HG03378 (cell line): Measurements from ENCODE around the gene PIK3R3.
"Not testable (repeated sequence)": the region's sequence is repeated elsewhere in the genome, so short reads cannot be mapped to it uniquely, and the experiment has no call there.

ENCODE experiments used
- ATAC-seq: cut with Tn5 transposase; IDR thresholded peaks from one replicate; pipeline ENCODE4 v1.9.1; 2021; ENCODE audit warnings: mild to moderate bottlenecking, moderate library complexity; ENCODE audit not compliant: unreplicated experiment

Gene PIK3R3

DNA sequence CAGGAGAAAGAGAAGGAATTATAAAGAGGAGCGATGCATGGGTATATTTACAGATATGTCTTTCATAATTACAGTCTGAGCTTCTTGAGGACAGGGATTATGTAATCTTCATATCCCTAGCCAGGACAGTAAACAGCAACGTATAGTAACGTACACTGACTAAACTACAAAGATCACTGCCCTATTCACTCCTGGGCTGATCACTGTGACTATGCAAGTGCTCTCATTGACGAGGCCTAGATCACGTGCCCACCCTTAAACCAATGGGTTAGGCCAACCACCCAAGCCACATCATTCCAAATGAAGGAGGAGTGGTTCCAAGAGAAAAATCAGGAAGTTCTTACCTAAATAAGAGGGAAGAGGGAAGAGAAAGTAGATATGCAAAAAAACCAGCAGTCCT, 18.5 kb downstream of the PIK3R3 start:
- no peak for ATAC-seq

DNA sequence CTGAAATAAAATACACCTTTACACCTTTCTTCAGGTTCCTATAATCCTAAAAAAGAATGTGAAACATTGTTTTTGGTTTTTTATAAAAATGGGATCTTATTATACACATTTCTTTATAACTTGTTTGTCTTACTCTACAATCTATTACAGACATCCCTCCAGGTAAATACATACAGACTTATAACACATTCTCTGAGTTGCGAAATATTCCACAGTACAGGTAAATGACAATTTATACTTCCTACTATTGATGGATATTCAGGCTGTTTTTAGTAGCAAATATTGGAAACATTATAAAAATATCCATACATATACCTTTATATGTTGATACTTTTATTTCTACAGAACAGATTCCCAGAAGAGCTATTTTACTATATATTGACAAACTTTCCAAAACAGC, 20.3 kb downstream of the PIK3R3 start:
- no peak for ATAC-seq

DNA sequence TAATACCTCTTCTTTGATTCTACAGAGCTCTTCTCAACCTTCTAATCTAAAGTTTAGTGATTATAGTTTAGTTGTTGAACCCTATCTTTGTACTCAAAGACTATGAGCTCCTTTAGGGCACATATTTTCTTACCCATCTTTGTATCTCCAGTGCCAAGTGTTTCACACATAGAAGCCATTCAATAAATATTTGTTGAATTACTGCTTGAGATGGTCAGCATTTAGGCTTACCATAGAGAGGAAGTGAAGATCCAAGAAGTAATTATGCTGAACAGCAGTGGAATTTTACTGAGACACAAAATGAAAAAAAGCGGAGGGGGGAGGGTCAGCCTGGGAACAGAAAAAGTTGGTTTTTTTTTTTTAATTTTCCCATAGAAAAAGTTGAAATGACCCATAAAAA, 21.9 kb downstream of the PIK3R3 start:
- ATAC-seq: no peak

DNA sequence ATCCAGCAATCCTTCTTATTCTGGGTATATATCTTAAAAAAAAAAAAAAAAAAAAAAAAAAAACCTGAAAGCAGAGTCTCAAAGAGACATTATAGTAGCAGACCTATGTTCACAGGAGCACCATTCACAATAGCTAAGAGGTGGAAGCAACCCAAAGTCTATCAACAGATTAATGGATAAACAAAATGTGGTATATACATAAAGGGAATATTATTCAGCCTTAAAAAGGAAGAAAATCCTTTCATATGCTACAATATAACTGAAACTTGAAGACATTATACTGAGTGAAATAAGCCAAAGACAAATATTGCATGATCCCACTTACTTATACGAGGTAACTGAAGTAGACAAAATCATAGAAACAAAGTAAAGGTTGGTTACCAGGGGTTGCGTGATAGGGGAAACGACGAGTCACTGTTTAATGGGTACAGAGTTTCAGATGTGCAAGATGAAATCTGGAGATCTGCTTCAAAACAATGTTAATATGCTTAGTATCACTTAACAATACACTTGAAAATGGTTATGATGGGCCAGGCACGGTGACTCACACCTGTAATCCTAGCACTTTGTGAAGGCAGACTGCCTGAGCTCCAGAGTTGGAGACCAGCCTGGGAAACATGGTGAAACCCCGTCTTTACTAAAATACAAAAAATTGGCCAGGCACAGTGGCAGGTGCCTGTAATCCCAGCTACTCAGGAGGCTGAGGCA, 29.5 kb downstream of the PIK3R3 start:
- no peak for ATAC-seq

DNA sequence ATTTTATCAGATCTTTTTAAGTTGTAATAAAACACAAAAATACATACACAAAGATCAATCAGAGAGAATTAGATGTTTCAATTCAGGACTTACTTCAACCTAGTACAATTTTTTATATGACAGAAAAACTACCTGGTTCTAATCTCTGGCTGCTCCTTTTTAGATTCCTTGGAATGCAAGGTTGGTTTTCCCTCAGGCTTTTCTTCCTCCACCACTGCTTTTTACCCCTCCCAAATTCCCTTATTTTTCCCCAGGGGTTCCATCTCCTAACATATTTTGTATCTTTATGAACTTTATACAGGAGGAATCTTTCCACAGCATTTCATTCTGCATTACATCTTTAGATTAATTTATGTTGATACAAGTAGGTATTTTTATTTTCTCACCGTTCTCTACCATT, 33.2 kb downstream of the PIK3R3 start:
- no peak for ATAC-seq

DNA sequence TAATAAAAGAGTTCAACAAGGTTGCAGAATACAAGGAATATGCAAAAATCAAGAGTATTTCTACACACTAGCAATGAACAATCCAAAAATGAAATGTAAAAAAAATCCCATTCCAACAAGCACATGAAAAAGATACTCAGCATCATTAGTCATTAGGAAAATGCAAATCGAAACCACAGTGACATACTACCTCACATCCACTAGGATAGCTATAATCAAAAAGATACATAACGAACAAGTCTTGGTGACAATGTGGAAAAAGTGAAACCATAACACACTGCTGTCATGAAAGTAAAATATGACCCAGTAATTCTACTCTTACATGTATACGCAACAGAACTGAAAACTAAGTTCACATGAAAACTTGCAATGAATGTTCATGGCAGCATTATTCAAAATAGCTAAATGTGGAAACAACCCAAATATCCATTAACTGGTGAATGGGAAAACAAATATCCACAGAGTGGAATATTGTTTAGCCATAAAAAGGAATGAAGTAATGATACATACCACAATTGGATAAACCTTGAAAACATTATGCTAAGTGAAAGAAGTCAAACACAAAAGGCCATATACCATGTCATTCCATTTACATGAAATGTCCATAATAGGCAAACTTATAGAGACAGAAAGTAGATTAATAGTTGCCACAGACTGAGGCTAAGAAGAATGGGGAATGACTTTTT, 34.3 kb downstream of the PIK3R3 start:
- no peak for ATAC-seq

DNA sequence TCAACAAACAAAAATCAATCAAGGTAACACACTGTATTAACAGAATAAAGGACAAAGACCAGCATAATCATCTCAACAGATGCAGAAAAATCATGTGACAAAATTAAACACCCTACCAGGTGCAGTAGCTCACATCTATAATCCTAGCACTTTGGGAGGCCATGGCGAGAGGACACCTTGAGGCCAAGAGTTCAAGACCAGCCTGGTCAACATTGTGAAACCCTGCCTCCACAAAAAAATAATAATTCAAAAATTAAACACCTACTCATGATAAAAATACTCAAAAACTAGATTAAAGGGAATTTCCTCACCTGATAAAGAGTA, 35.3 kb downstream of the PIK3R3 start:
- ATAC-seq: no peak

- no peak for ATAC-seq
Observed at GRCh38 chr1:46096269-46097148, 35.9 kb downstream of the PIK3R3 start.

- ATAC-seq: not testable (repeated sequence)
Observed at GRCh38 chr1:46095110-46095509, 37.3 kb downstream of the PIK3R3 start.

- no peak for ATAC-seq
Observed at GRCh38 chr1:46094471-46095005, 37.9 kb downstream of the PIK3R3 start.

DNA sequence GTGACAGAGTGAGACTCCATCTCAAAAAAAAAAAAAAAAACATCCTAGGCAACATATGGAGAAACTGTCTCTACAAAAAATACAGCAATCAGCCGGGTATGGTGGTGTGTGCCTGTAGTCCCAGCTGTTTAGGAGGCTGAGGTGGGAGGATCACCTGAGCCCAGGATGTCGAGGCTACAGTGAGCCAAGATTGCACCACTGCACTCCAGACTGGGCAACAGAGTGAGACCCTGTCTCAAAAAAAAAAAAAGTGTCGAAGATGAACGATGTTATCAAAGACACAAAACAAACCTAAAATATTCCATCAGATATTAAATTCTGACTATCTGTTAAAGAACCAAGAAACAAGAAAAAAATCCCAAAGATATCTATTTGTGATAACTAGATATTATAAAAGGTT, 38.6 kb downstream of the PIK3R3 start:
- ATAC-seq: not testable (repeated sequence)

GRCh38 chr1:46087891-46088290, 44.5 kb downstream of the PIK3R3 start:
- ATAC-seq: no peak

DNA sequence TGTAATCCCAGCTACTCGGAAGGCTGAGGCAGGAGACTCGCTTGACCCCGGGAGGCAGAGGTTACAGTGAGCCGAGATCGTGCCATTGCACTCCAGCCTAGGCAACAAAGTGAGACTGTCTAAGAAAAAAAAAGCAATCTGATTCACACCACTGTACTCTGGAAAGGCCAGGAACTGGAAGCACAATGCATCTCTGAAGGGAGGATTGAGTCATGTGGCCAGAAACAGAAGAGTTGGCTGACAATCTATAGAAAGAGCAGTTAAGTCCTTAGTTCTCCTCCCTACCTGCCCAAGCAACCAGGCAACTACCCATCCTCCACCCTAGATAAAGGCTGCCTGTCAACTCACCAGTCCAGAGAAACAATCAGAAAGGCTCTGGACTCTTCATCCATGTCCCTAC, 45.9 kb downstream of the PIK3R3 start:
- no peak for ATAC-seq

- ATAC-seq: no peak
Observed at GRCh38 chr1:46084553-46085451, 47.6 kb downstream of the PIK3R3 start.

- no peak for ATAC-seq
Observed at GRCh38 chr1:46083579-46083978, 48.9 kb downstream of the PIK3R3 start.

- ATAC-seq: no peak
Observed at GRCh38 chr1:46081619-46082018, 50.8 kb downstream of the PIK3R3 start.

DNA sequence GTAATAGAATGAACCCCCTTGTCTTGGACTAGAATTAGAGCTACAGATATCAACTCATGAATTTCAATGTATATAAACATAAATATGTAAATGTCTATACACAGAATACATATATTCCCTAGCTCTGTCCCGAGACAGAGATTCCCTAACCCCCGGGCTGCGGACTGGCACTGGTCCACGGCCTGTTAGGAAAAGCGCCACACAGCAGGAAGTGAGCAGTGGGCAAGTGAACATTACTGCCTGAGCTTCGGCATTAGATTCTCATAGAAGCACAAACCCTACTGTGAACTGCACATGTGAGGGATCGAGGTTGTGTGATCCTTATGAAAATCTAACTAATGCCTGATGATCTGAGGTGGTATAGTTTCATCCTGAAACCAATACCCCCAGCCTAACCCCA, 51.2 kb downstream of the PIK3R3 start:
- no peak for ATAC-seq

- ATAC-seq: no peak
Observed at GRCh38 chr1:46080257-46080656, 52.2 kb downstream of the PIK3R3 start.

DNA sequence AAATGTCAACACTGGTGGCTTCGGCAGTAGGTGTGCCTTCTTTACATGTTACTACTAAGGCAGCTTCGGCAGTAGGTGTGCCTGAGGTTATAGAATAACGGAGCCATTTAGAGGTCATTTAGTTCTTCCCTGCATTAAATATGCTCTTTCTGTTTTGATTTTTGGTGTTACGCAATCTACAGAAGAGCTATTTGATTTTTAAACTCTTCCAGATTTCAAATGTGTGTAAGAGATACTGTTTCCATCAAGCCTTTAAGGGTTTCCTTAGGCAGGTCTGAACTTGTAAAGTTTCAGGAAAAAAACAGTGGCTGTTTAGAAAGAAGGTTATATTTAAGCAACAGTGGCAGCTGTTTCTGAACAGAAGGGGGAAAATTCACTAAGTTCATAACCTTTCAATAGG, 54.8 kb downstream of the PIK3R3 start:
- ATAC-seq: no peak

DNA sequence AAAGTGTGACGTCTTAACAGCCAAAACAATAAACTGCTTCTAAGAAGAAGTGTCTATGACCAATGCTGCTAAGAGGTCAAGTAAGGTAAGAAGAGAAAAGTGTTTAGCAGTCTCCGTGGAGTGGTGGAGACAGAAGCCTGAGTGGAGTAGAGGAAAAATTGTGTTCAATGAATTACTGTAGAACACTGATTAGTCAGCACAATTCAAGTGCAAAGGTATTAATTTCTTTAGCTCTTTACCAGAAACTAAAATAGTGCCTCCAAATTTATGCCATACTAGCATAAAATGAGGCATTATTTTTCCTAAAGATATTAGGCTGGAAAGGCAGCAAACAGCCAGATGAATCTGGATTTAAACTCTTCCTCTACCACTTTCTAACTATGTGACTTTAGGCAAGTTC, 56.1 kb downstream of the PIK3R3 start:
- no peak for ATAC-seq

GRCh38 chr1:46072975-46073374, 59.5 kb downstream of the PIK3R3 start:
- no peak for ATAC-seq
